Urinary bladder (tissue), 4 donors: ENCODE results near the gene FMN1. TPM values are rescaled to one million over a fixed set of nuclear protein-coding genes. Genes with fewer than 3 reads are reported as not detected.

Source experiments
- DNase-seq: peaks from one replicate; pipeline ENCODE4 v3.0.0-alpha.2; 2015; ENCODE audit errors: extremely low spot score
- H3K27ac ChIP-seq: one replicate; pipeline ENCODE4 v1.5.1; 2013; ENCODE audit warnings: low read depth, mild to moderate bottlenecking, moderate library complexity
- H3K36me3 ChIP-seq: one replicate; pipeline ENCODE4 v1.6.1; 2013; ENCODE audit warnings: mild to moderate bottlenecking, moderate library complexity; ENCODE audit not compliant: insufficient read depth
- H3K4me1 ChIP-seq: one replicate; pipeline ENCODE4 v1.6.1; 2013; ENCODE audit warnings: mild to moderate bottlenecking, moderate library complexity; ENCODE audit not compliant: insufficient read depth
- H3K4me3 ChIP-seq: one replicate; pipeline ENCODE4 v1.5.1; 2013; ENCODE audit warnings: low read depth, low read length
- WGBS: extraction: QIAGEN DNeasy Blood & Tissue Kit; methylation state at CpG from one replicate; pipeline ENCODE4 v1.1.7; 2013; 5-methylcytosine and 5-hydroxymethylcytosine counted together
- polyA plus RNA-seq: library from polyadenylated mRNA; stranded (reverse); fragments of 200-250 nt; gene quantifications from one replicate; pipeline ENCODE4 v1.2.3, GENCODE V29; 2013
- total RNA-seq: library from RNA; depleted of rRNA; stranded (reverse); fragments of >200 nt; gene quantifications from one replicate; pipeline ENCODE4 v1.2.3, GENCODE V29; 2014
- donor health status: healthy with polysubstance abuse.
- donor health status: healthy.

The FMN1 gene
- total and polyA plus RNA-seq, 2 donors = 0.95 to 6.2 TPM

DNA sequence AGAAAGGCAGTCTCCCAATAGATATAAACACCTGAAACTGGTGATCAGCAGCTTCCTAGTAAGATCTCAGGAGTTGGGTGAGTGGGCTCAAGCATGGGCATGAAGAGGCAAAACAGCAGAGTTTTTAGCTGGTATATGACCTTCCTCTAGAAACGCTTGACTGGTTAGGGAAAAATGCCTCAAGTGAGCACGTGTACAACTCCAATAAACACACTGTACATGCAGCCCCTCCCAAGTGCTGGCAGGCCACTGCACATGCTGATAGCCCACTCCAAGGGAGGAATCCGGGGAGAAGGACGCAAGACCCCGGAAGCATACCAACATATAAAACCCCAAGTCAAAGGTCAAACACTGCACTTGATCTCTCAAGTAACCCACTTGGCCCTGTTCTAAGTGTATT lies 143.0 kb downstream of the FMN1 start:
- no peak overlapping the region for H3K27ac ChIP-seq
- WGBS = 68% methylated on average over 5 of the region's 5 CpGs
- H3K36me3 ChIP-seq = no peaks in the 10 kb centered on the region
- no peak for DNase-seq
- no peak overlapping the region for H3K4me3 ChIP-seq
- no peaks in the 10 kb centered on the region for H3K4me1 ChIP-seq

- H3K4me1 ChIP-seq = no peaks in the 10 kb centered on the region
- H3K4me3 ChIP-seq = no peak overlapping the region
- no peak for DNase-seq
- no peaks in the 10 kb centered on the region for H3K36me3 ChIP-seq
- WGBS = 82% methylated on average over 2 of the region's 2 CpGs
- H3K27ac ChIP-seq = no peak overlapping the region
Observed at GRCh38 chr15:33048255-33048654, 146.3 kb downstream of the FMN1 start.

DNA sequence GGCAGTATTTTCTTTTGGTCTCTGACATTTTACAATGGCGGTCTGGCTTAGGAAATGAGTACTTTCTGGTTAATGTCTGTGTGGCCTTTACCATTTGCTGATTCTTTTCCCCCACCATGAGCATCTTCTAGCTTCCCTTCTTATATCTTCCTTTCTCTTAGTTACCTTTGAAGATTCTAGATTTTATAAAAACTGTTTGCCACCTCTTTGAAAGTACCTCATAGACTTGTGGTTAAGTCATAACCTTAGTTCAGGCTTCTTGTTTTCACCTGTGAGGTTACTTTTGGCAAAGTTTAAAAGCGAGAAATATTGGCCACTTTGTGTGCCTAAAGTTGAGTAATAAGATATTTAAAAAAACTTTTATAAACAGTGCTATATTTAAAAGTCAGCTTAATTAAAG lies 147.4 kb downstream of the FMN1 start:
- Histone ChIP-seq H3K4me3 (no peak overlapping the region), H3K36me3 (no peaks in the 10 kb centered on the region), H3K4me1 (no peaks in the 10 kb centered on the region), H3K27ac (no peak overlapping the region)
- 86% methylated on average over 2 of the region's 2 CpGs for WGBS
- DNase-seq = no peak

DNA sequence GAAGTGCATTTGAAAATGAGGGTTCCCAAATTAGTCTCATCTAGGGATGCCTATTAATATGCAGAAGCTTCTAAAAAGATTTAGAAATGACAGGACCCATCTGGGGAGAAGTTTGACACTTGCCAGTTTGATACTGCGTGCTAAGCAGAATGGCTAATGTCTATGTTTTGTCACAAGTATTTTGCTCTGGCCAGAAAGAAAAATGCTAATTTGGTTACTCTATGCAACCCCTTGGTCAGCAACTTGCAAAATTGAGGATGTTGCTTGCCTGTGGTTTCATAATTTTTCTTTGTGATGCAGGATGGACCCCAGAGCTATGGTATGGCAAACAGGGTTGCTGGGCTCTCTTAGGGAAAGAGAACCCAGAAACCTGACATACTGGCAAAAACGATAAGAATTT lies 148.2 kb downstream of the FMN1 start:
- Histone ChIP-seq H3K4me3 (no peak overlapping the region), H3K36me3 (no peaks in the 10 kb centered on the region), H3K4me1 (no peaks in the 10 kb centered on the region), H3K27ac (no peak overlapping the region)
- 79% methylated on average over 2 of the region's 2 CpGs for WGBS
- no peak for DNase-seq

DNA sequence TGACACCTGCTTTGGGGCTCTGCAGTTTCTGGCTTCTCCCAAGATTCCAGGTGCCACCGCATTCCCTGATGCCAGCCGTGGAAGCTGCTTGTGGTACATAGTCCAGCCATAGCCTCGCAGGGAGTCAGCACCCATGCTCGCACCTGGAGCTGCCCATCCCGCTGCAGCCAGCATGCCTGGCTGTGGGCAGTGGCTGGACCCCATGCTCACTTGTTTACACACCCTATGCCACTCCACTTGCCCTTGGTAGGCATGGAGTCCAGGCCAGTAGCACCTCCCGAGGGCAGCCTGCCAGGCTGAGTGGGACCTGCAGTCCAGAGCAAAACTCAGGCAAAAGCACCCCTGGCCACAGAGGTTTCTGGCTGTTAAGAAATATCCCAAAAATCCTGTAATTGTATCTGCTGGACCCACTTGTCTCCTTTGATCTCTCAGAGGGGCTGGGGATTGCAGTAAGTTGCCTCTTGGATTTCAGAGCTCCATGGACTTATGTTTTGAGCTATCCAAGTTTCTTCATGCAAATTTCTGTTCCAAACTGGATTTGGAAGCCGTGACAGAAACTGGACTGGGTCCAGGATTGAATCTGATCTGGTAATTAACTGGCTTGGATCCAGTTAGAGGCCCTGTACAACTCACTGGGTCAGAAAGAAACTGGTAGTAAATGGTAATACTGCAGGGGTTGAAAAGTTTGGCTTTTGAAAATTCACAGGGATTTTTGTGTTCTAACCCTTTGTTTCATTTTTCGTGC lies 149.3 kb downstream of the FMN1 start:
- no peak for DNase-seq
- Histone ChIP-seq H3K27ac (no peak overlapping the region), H3K36me3 (no peaks in the 10 kb centered on the region), H3K4me1 (no peaks in the 10 kb centered on the region), H3K4me3 (no peak overlapping the region)
- 82% methylated on average over 8 of the region's 8 CpGs for WGBS

GRCh38 chr15:33044598-33044997 lies 149.9 kb downstream of the FMN1 start:
- 50% methylated on average over 1 of the region's 1 CpG for WGBS
- H3K4me1 ChIP-seq = no peaks in the 10 kb centered on the region
- no peaks in the 10 kb centered on the region for H3K36me3 ChIP-seq
- H3K4me3 ChIP-seq = no peak overlapping the region
- no peak overlapping the region for H3K27ac ChIP-seq
- DNase-seq = no peak

DNA sequence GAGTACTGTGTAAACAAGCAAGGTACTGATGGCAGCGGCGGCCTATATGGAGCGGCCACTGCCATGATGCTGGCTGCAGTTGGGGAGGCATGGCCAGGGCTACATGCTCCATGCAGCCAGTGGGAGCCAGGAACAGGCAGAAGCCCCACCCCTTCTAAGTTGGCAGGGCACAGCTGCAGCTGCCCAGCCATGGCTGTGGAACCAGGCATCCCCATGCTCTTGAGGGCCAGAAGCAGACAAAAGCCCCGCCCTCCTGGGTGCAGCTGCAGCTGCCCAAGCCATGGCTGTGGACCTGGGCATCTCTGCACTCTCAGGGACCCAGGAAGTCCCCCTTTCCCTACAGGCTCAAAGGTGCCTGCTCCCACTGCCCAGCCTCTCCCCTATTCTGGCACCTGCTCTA lies 150.9 kb downstream of the FMN1 start:
- Histone ChIP-seq H3K4me1 (no peaks in the 10 kb centered on the region), H3K27ac (no peak overlapping the region), H3K36me3 (no peaks in the 10 kb centered on the region), H3K4me3 (no peak overlapping the region)
- no peak for DNase-seq
- WGBS = 75% methylated on average over 4 of the region's 4 CpGs

DNA sequence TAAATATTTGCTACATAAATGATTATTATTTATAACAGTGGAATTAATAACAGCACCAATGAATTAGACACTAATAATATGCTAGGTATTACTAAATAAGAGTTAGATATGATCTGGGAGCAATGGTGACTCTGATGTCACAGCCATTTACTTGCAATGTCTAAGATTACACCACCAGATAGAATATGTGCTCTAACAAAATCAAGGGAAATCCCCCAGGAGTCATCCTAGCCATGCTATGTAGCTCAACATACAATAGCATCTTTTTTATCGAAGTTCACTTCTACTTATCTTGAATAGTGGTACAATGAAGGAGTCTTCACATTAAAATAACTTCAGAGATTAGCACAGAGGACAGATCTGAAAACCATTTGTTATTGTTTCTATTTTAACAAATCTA lies 154.0 kb downstream of the FMN1 start:
- no peak for DNase-seq
- 83% methylated on average over 1 of the region's 1 CpG for WGBS
- Histone ChIP-seq H3K36me3 (no peaks in the 10 kb centered on the region), H3K4me1 (no peaks in the 10 kb centered on the region), H3K27ac (no peak overlapping the region), H3K4me3 (no peak overlapping the region)

- no peak for DNase-seq
- no peaks in the 10 kb centered on the region for H3K36me3 ChIP-seq
- no peak overlapping the region for H3K4me3 ChIP-seq
Observed at GRCh38 chr15:33034588-33034987, 159.9 kb downstream of the FMN1 start.

DNA sequence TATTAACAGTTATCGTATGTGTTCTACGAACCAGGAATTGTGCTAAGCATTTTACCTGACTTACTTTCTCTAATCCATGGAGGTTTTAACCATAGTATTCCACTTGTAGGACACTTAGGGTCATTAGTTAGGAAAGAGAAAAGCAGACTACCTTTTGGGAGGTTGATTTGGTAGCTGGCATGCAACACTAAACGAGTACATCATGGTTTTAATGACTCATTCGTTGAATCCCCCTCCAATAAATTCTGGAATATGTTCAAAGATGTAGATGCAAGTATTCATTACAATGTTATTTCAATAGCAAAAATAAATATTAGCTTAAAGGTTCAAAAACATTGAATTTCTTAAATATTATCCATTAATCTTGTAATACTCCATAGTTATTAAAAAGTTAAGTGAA lies 162.5 kb downstream of the FMN1 start:
- DNase-seq = no peak
- H3K36me3 ChIP-seq = no peaks in the 10 kb centered on the region
- 64% methylated on average over 4 of the region's 4 CpGs for WGBS
- H3K4me1 ChIP-seq = no peaks in the 10 kb centered on the region
- no peak overlapping the region for H3K4me3 ChIP-seq
- no peak overlapping the region for H3K27ac ChIP-seq

More at GRCh38 chr15:33034588-33034987, 159.9 kb downstream of the FMN1 start:
- no peak overlapping the region for H3K27ac ChIP-seq
- H3K4me1 ChIP-seq = no peaks in the 10 kb centered on the region

DNA sequence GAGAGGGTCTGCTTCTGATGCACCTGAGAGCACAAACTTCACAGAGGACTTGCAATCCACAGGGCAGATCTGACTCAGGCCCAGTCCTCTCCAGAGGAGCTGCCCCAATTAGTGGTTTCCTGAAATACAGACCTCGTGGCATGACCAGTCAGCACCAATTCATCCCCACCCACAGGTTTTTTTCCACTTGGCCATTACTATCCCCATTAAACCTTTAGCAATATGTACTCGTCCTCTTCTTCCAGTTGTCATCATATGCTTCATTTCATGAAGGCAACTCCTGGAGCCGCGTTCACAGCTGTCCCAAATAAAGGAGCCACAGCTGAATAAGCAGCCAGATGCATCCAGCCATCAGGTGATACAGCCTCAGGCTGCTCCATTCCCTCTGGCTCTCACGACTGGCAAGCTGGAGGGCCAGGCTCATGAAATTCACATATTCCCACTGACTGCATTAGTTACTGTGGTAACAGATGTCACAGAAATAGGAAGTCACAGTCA lies 163.1 kb downstream of the FMN1 start:
- Histone ChIP-seq H3K36me3 (no peaks in the 10 kb centered on the region), H3K4me1 (no peaks in the 10 kb centered on the region), H3K4me3 (no peak overlapping the region), H3K27ac (no peak overlapping the region)
- WGBS = 73% methylated on average over 5 of the region's 5 CpGs
- no peak for DNase-seq

GRCh38 chr15:33030315-33030714 lies 164.2 kb downstream of the FMN1 start:
- WGBS = 81% methylated on average over 5 of the region's 5 CpGs
- DNase-seq = no peak

DNA sequence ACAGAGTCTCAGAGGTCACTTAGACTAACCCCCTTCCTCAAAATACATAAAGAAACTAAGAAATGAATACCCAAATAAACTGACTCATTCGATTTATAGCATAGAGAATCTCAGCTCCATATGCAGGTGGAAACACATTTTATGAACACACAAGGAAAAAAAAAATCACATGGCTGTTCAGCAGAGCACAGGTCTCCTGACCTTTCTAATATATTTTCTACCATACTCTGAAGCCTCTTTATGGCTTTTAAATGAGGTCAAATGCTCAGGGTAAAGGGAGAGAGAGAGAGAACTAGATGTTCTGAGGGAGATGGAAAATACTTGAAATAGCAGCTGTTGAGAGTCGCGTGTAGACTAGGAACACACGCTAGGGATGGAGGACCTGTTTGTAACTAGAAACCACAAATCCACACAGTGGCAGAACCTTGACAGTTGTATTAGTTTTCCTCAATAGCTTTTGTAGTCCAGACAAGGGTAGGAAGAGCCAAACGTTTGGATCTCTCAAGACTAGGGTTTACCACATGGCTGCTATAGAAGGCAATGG lies 165.3 kb downstream of the FMN1 start:
- no peak for DNase-seq
- no peaks in the 10 kb centered on the region for H3K4me1 ChIP-seq
- WGBS = 71% methylated on average over 5 of the region's 5 CpGs
- no peak overlapping the region for H3K4me3 ChIP-seq
- no peak overlapping the region for H3K27ac ChIP-seq
- no peaks in the 10 kb centered on the region for H3K36me3 ChIP-seq

More at GRCh38 chr15:33030315-33030714, 164.2 kb downstream of the FMN1 start:
- Histone ChIP-seq H3K4me1 (no peaks in the 10 kb centered on the region), H3K27ac (no peak overlapping the region), H3K4me3 (no peak overlapping the region), H3K36me3 (no peaks in the 10 kb centered on the region)

DNA sequence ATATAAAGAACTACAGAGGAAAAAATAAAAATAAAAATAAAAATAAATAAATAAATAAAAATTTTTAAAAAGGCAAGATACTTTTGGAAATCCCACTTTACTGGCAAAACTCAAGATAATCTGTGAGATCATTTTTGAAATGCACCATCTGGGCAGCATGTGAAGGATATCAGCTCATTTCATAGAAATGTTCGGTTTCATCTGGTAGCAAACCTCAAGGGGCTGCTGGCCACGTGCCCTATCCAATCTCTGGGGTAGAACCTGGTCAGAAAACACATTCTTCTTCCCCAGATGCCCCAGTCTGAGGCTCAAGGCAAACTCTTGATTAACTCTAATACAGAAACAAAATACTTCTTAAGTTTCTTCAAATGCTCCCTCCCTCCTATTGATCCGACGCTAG lies 166.0 kb downstream of the FMN1 start:
- Histone ChIP-seq H3K36me3 (no peaks in the 10 kb centered on the region), H3K4me1 (no peaks in the 10 kb centered on the region), H3K4me3 (no peak overlapping the region), H3K27ac (no peak overlapping the region)
- 55% methylated on average over 4 of the region's 4 CpGs for WGBS
- DNase-seq = no peak
